ENCODE measurements around the gene P2RX1.

The P2RX1 gene

GRCh38 chr17:3959295-3959899, 43.1 kb upstream of the P2RX1 start:
- peaks cover 18% of the 10 kb centered on the region for H3F3A ChIP-seq (ENCODE audit: control insufficient read depth, insufficient read depth)
- peak overlapping the region; percentile 99 for H3K27ac ChIP-seq (ENCODE audit: low read depth, low read length)
- no peaks in the 10 kb centered on the region for H3K9me2 ChIP-seq (replicated peaks; ENCODE audit: control insufficient read depth, low read length)
- H3K9me3 ChIP-seq (ENCODE audit: control insufficient read depth, insufficient read depth, low read length): no peaks in the 10 kb centered on the region
- peaks cover 49% of the 10 kb centered on the region for H4K20me1 ChIP-seq (ENCODE audit: control insufficient read depth, insufficient read depth, low read depth, low read length)
- H3K27me3 ChIP-seq (ENCODE audit: control insufficient read depth, low read length): no peaks in the 10 kb centered on the region
- no peak for TF ChIP-seq CTCF (IDR thresholded peaks at IDR 0.05; ENCODE audit: low read depth, low read length, poor library complexity, severe bottlenecking)
- no peak for TF ChIP-seq EZH2phosphoT487 (IDR thresholded peaks at IDR 0.05; ENCODE audit: borderline replicate concordance, low read length)
- H3K4me3 ChIP-seq (ENCODE audit: low read length): peak overlapping the region; percentile 16; the same call in 1 of the 2 replicates
- peaks cover 83% of the 10 kb centered on the region for H3K36me3 ChIP-seq (ENCODE audit: control insufficient read depth, low read length)
- peaks cover 93% of the 10 kb centered on the region for H3K79me2 ChIP-seq (ENCODE audit: control insufficient read depth, low read length)
- peaks cover 53% of the 10 kb centered on the region for H3K4me1 ChIP-seq (ENCODE audit: control insufficient read depth, low read length)
- H3K4me2 ChIP-seq (ENCODE audit: low read length): peak overlapping the region; percentile 100

- Histone ChIP-seq H3K4me3 (ENCODE audit: low read length) (no peak overlapping the region), H3K36me3 (ENCODE audit: control insufficient read depth, low read length) (peaks cover 87% of the 10 kb centered on the region), H3K79me2 (ENCODE audit: control insufficient read depth, low read length) (peaks cover 97% of the 10 kb centered on the region), H4K20me1 (ENCODE audit: control insufficient read depth, insufficient read depth, low read depth, low read length) (peaks cover 55% of the 10 kb centered on the region), H3F3A (ENCODE audit: control insufficient read depth, insufficient read depth) (peaks cover 15% of the 10 kb centered on the region), H3K27ac (ENCODE audit: low read depth, low read length) (no peak overlapping the region), H3K4me2 (ENCODE audit: low read length) (no peak overlapping the region), H3K27me3 (ENCODE audit: control insufficient read depth, low read length) (no peaks in the 10 kb centered on the region), H3K4me1 (ENCODE audit: control insufficient read depth, low read length) (peaks cover 53% of the 10 kb centered on the region), H3K9me2 (replicated peaks; ENCODE audit: control insufficient read depth, low read length) (no peaks in the 10 kb centered on the region), H3K9me3 (ENCODE audit: control insufficient read depth, insufficient read depth, low read length) (no peaks in the 10 kb centered on the region)
- TF ChIP-seq CTCF (IDR thresholded peaks at IDR 0.05; ENCODE audit: low read depth, low read length, poor library complexity, severe bottlenecking) (no peak), EZH2phosphoT487 (IDR thresholded peaks at IDR 0.05; ENCODE audit: borderline replicate concordance, low read length) (no peak)
These were observed 41.7 kb upstream of the P2RX1 start for GRCh38 chr17:3957735-3958599.

GRCh38 chr17:3956983-3957382, 40.7 kb upstream of the P2RX1 start:
- Histone ChIP-seq H4K20me1 (ENCODE audit: control insufficient read depth, insufficient read depth, low read depth, low read length) (peaks cover 52% of the 10 kb centered on the region), H3K4me1 (ENCODE audit: control insufficient read depth, low read length) (peaks cover 48% of the 10 kb centered on the region), H3K27ac (ENCODE audit: low read depth, low read length) (no peak overlapping the region), H3F3A (ENCODE audit: control insufficient read depth, insufficient read depth) (peaks cover 6% of the 10 kb centered on the region), H3K9me2 (replicated peaks; ENCODE audit: control insufficient read depth, low read length) (no peaks in the 10 kb centered on the region), H3K27me3 (ENCODE audit: control insufficient read depth, low read length) (no peaks in the 10 kb centered on the region), H3K4me3 (ENCODE audit: low read length) (no peak overlapping the region), H3K36me3 (ENCODE audit: control insufficient read depth, low read length) (peaks cover 87% of the 10 kb centered on the region), H3K4me2 (ENCODE audit: low read length) (no peak overlapping the region), H3K9me3 (ENCODE audit: control insufficient read depth, insufficient read depth, low read length) (no peaks in the 10 kb centered on the region), H3K79me2 (ENCODE audit: control insufficient read depth, low read length) (peaks cover 97% of the 10 kb centered on the region)
- no peak for TF ChIP-seq EZH2phosphoT487 (IDR thresholded peaks at IDR 0.05; ENCODE audit: borderline replicate concordance, low read length)
- TF ChIP-seq CTCF (IDR thresholded peaks at IDR 0.05; ENCODE audit: low read depth, low read length, poor library complexity, severe bottlenecking): no peak

All from DOHH2 (cell line).